ENCODE measurements around the gene MISP.

GRCh38 chr19:771332-771785 is 20.4 kb downstream of the MISP start:
- no peak for TF ChIP-seq YY1 (IDR thresholded peaks at IDR 0.05; ENCODE audit: insufficient read depth, insufficient read length)
- TF ChIP-seq SUZ12 (IDR thresholded peaks at IDR 0.05; ENCODE audit: extremely low read depth, insufficient read depth, insufficient read length), result no peak
- no peak for TF ChIP-seq ZNF274 (IDR thresholded peaks at IDR 0.05; ENCODE audit: low read depth, low read length)
